Calu3 (cell line): Measurements from ENCODE around the gene AKAP13. TPM values are rescaled to one million over a fixed set of nuclear protein-coding genes. Genes with fewer than 3 reads are reported as not detected.

Source experiments
- BruUV-seq: library from RNA; stranded (reverse); fragments of 400-500 nt; replicated peaks from 2 replicates; lab custom pipeline; 2021; lab: Mats Ljungman, UMichigan
- CTCF ChIA-PET: fragments of 300-600 bp; sonication (Branson Sonifier 250); formaldehyde crosslinking; loops from one replicate; lab custom pipeline; 2022; ENCODE audit warnings: antibody characterized with exemption; lab: Charles Lee
- DNase-seq: peaks from one replicate; pipeline ENCODE4 v3.0.0; 2022
- H3K27ac Mint-ChIP-seq: one replicate; pipeline ENCODE4 v1.8.0; 2022; ENCODE audit warnings: mixed read lengths; ENCODE audit not compliant: unreplicated experiment
- H3K27me3 Mint-ChIP-seq: one replicate; pipeline ENCODE4 v1.8.0; 2022; ENCODE audit warnings: mixed read lengths; ENCODE audit not compliant: unreplicated experiment
- H3K36me3 Mint-ChIP-seq: one replicate; pipeline ENCODE4 v1.8.0; 2022; ENCODE audit warnings: mild to moderate bottlenecking, moderate library complexity, mixed read lengths; ENCODE audit not compliant: insufficient read depth, unreplicated experiment
- H3K4me1 Mint-ChIP-seq: one replicate; pipeline ENCODE4 v1.8.0; 2022; ENCODE audit warnings: mild to moderate bottlenecking, low read depth, mixed read lengths; ENCODE audit not compliant: unreplicated experiment
- H3K4me3 Mint-ChIP-seq: one replicate; pipeline ENCODE4 v1.8.0; 2022; ENCODE audit warnings: mild to moderate bottlenecking, low read depth, moderate library complexity, mixed read lengths; ENCODE audit not compliant: unreplicated experiment
- H3K9me3 Mint-ChIP-seq: one replicate; pipeline ENCODE4 v1.8.0; 2022; ENCODE audit warnings: low read depth, mixed read lengths; ENCODE audit not compliant: unreplicated experiment
- intact Hi-C: fragments of 100-400 bp; cut with micrococcal nuclease; formaldehyde crosslinking; loops from one replicate; pipeline ENCODE4 v1.10.0; 2022; ENCODE audit not compliant: unreplicated experiment
- total RNA-seq: library from RNA; stranded (reverse); gene quantifications from 2 replicates; pipeline ENCODE4 v1.2.3, GENCODE V29; 2022
- TF ChIP-seq, protein P1 (sequence below): fragments of 200-600 bp; IDR thresholded peaks from one replicate; pipeline ENCODE4 v1.8.0; 2022; ENCODE audit warnings: antibody characterized with exemption; ENCODE audit not compliant: unreplicated experiment

AKAP13 gene
- total RNA-seq, 1 experiment from 2014 or later: 145 TPM

DNA sequence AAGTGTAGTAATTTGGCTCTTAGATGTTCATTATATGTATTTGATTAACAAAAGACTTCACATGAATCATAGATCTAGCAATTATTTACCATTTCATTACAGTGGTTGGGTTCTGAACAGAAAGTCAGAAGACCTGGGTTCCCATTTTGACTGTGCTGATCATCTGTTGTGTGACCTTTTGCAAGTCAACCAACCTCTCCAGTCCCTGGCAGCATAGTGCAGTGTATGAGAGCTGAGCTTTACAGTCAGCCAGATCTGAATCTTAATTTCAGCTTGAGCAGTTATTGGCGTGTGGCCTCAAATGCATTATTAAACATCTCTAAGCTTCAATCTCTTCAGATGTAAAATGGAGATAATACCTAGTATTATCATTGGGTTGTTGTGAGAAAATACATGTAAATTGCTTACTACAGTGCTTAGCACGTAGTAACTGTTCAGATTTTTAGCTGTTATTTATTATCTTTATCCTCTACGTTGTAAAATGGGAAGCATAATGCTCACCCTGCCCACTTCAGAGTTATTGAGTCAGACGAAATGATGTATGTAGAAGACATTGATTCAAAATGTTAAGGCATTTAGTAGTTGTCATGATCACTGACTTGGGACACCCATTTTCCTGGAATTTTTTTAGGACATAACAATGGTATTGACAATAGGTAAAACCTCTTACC is 310.3 kb downstream of the AKAP13 start:
- Mint-ChIP-seq H3K4me1 (no peaks in the 10 kb centered on the region), H3K27me3 (no peaks in the 10 kb centered on the region), H3K4me3 (no peak overlapping the region), H3K36me3 (peaks cover 32% of the 10 kb centered on the region), H3K27ac (no peak overlapping the region), H3K9me3 (no peaks in the 10 kb centered on the region)
- BruUV-seq: no TSS peak
- TF ChIP-seq, protein P1, sequence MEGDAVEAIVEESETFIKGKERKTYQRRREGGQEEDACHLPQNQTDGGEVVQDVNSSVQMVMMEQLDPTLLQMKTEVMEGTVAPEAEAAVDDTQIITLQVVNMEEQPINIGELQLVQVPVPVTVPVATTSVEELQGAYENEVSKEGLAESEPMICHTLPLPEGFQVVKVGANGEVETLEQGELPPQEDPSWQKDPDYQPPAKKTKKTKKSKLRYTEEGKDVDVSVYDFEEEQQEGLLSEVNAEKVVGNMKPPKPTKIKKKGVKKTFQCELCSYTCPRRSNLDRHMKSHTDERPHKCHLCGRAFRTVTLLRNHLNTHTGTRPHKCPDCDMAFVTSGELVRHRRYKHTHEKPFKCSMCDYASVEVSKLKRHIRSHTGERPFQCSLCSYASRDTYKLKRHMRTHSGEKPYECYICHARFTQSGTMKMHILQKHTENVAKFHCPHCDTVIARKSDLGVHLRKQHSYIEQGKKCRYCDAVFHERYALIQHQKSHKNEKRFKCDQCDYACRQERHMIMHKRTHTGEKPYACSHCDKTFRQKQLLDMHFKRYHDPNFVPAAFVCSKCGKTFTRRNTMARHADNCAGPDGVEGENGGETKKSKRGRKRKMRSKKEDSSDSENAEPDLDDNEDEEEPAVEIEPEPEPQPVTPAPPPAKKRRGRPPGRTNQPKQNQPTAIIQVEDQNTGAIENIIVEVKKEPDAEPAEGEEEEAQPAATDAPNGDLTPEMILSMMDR: no peak
- DNase-seq: no peak
- CTCF ChIA-PET: interaction anchor here (0.6 kb wide), 1 partner anchor 101 kb away, joined by 4 read pairs; no protein-coding TSS in a partner anchor
- intact Hi-C loops: no loop called here

DNA sequence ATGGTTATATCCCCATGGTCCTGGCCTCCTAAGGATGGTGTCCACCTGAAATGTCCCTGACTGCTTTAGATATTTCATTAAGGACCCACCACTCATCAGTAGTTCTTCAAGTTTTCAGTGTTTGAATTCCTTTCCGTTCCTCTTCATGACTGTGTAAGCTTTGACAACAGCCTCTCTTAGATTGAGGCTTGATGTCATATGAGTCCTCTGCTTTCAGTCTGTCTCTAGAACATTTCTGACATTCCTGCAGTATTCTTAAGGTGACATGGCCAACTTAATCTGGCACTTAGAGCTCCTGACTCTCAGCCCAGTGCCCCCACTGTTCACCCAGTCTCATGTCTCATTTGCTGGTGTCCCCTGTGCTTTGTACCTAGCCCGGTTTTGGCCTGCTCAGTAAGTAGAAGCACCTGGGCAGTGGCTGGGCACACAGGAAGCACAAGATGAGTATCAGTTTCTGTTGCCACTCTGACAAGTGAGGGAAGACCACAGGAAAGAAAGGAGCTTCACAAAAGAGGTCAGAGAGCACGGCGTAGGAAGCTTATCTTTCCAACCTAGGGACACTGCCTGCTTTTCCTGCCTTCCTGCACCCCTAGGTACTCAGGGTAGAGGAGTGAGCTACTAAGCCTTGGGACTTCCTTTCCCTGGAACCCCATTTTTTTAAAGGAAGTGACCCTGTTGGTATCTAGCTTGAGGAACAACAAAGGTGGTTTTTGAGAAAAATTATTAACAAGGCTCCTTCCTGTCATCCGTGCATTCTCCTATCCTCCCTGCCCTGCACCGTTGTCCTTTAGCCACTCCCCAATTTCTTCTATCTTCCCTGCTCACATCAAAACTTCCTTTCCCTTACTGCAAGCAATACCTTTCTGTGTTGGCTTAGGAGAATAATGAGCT is 311.2 kb downstream of the AKAP13 start:
- Mint-ChIP-seq H3K9me3 (no peaks in the 10 kb centered on the region), H3K4me3 (no peak overlapping the region), H3K27ac (peak overlapping the region; percentile 71), H3K4me1 (no peaks in the 10 kb centered on the region), H3K36me3 (peaks cover 25% of the 10 kb centered on the region), H3K27me3 (no peaks in the 10 kb centered on the region)
- intact Hi-C loops: no loop called here
- CTCF ChIA-PET: interaction anchor here (0.5 to 1.0 kb wide), 2 partner anchors 24 to 232 kb away, joined by 3 read pairs; no protein-coding TSS in a partner anchor
- TF ChIP-seq, protein P1: no peak
- DNase-seq: no peak
- no TSS peak for BruUV-seq

DNA sequence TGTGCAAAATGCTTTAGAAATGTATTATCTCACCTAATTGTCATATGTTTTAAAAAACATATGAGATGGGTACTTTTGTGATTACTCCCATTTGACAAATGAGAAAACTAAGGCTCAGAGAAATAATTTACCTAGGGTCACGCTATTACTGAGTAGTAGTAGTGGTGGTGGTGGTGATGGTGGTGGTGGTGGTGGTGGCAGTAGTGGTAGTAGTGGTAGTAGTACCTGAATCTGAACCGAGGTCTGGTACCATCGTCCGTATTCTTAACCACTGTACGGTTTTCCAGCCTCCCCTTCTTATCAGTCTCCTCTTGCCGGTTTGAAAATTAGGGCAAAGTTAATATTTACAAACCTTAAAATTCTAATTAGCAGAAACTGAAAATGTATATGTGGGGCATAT is 311.9 kb downstream of the AKAP13 start:
- TF ChIP-seq, protein P1: no peak
- H3K4me3 Mint-ChIP-seq: no peak overlapping the region
- CTCF ChIA-PET: interaction anchor here (0.5 to 1.0 kb wide), 2 partner anchors 24 to 233 kb away, joined by 3 read pairs; no protein-coding TSS in a partner anchor
- H3K27me3 Mint-ChIP-seq: no peaks in the 10 kb centered on the region
- H3K4me1 Mint-ChIP-seq: no peaks in the 10 kb centered on the region
- no TSS peak for BruUV-seq
- intact Hi-C loops: no loop called here
- H3K36me3 Mint-ChIP-seq: peaks cover 25% of the 10 kb centered on the region
- no peak for DNase-seq
- peak overlapping the region; percentile 71 for H3K27ac Mint-ChIP-seq
- H3K9me3 Mint-ChIP-seq: no peaks in the 10 kb centered on the region

DNA sequence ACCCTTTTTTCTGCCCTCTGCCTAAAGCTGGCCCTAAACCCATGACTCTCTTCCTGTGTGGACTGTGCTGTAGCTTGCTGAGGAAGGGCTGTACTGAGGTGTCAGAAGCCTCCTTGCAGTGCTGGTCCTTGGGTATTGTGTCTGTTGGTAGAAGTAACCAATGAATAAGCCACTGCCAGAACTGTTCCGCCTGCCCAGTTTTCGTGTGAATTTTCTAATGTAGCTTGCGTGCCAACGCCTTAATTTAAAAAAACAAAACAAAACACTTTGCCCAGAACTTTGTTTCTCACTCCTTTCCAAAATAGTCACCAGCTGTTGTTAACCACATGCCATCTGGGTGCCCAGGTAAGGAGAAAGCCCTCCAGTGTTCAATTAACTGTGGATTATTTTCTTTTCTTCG is 312.5 kb downstream of the AKAP13 start:
- H3K27me3 Mint-ChIP-seq: no peaks in the 10 kb centered on the region
- no peak overlapping the region for H3K4me3 Mint-ChIP-seq
- H3K36me3 Mint-ChIP-seq: peaks cover 22% of the 10 kb centered on the region
- TF ChIP-seq, protein P1: no peak
- no peaks in the 10 kb centered on the region for H3K9me3 Mint-ChIP-seq
- intact Hi-C loops: no loop called here
- BruUV-seq: no TSS peak
- no peak overlapping the region for H3K27ac Mint-ChIP-seq
- H3K4me1 Mint-ChIP-seq: no peaks in the 10 kb centered on the region
- no peak for DNase-seq
- CTCF ChIA-PET: no interaction called here
